ENCODE measurements around the gene LRP1B.

GRCh38 chr2:140354544-140354943 is 1776.3 kb downstream of the LRP1B start:
- TF ChIP-seq CTCF (IDR thresholded peaks at IDR 0.05) (no peak), POLR2AphosphoS5 (IDR thresholded peaks at IDR 0.05) (no peak)
